ENCODE results near the gene MUC12. TPM values are rescaled to one million over a fixed set of nuclear protein-coding genes. Genes with fewer than 3 reads are reported as not detected.

Gene MUC12
- total and polyA plus RNA-seq, 2 experiments from 2014 or later: 4.0 to 7.3 TPM

GRCh38 chr7:100959894-100960293 lies 9.5 kb upstream of the MUC12 start:
- Histone ChIP-seq H2AFZ (no peak overlapping the region), H3K9me2 (replicated peaks; ENCODE audit: insufficient read depth) (no peaks in the 10 kb centered on the region), H3K79me2 (no peaks in the 10 kb centered on the region), H3K4me1 (ENCODE audit: insufficient read depth) (no peaks in the 10 kb centered on the region), H3K36me3 (replicated peaks; ENCODE audit: insufficient read depth, low read depth) (no peaks in the 10 kb centered on the region), H3K9me3 (ENCODE audit: low read depth) (no peaks in the 10 kb centered on the region), H3K4me3 (no peak overlapping the region), H3K27me3 (peaks cover 46% of the 10 kb centered on the region), H4K20me1 (ENCODE audit: insufficient read depth, poor library complexity, severe bottlenecking) (no peaks in the 10 kb centered on the region), H3K27ac (no peak overlapping the region), H3K4me2 (no peak overlapping the region)
- DNase-seq (ENCODE audit: low spot score): no peak
- 74% methylated on average over 2 of the region's 2 CpGs for WGBS (ENCODE audit: low lambda C conversion rate, missing lambda C conversion rate)
- TF ChIP-seq EZH2phosphoT487 (IDR thresholded peaks at IDR 0.05; ENCODE audit: low read depth, severe bottlenecking, unreplicated experiment): no peak
- TF ChIP-seq CTCF (IDR thresholded peaks at IDR 0.05; ENCODE audit: poor library complexity): no peak
- TF ChIP-seq EZH2 (IDR thresholded peaks at IDR 0.05; ENCODE audit: borderline replicate concordance): no peak

GRCh38 chr7:100962537-100962936 lies 6.8 kb upstream of the MUC12 start:
- H3K9me2 ChIP-seq (replicated peaks; ENCODE audit: insufficient read depth): no peaks in the 10 kb centered on the region
- H3K4me1 ChIP-seq (ENCODE audit: insufficient read depth): peaks cover 9% of the 10 kb centered on the region
- no peak for DNase-seq (ENCODE audit: low spot score)
- 96% methylated on average over 3 of the region's 3 CpGs for WGBS (ENCODE audit: low lambda C conversion rate, missing lambda C conversion rate)
- no peak overlapping the region for H2AFZ ChIP-seq
- no peaks in the 10 kb centered on the region for H3K36me3 ChIP-seq (replicated peaks; ENCODE audit: insufficient read depth, low read depth)
- no peak overlapping the region for H3K4me2 ChIP-seq
- H3K27ac ChIP-seq: no peak overlapping the region
- TF ChIP-seq EZH2 (IDR thresholded peaks at IDR 0.05; ENCODE audit: borderline replicate concordance): no peak
- no peaks in the 10 kb centered on the region for H4K20me1 ChIP-seq (ENCODE audit: insufficient read depth, poor library complexity, severe bottlenecking)
- peaks cover 72% of the 10 kb centered on the region for H3K27me3 ChIP-seq
- no peaks in the 10 kb centered on the region for H3K79me2 ChIP-seq
- no peaks in the 10 kb centered on the region for H3K9me3 ChIP-seq (ENCODE audit: low read depth)
- H3K4me3 ChIP-seq: no peak overlapping the region

- H3K79me2 ChIP-seq: no peaks in the 10 kb centered on the region
- peaks cover 80% of the 10 kb centered on the region for H3K27me3 ChIP-seq
- H3K36me3 ChIP-seq (replicated peaks; ENCODE audit: insufficient read depth, low read depth): no peaks in the 10 kb centered on the region
- DNase-seq (ENCODE audit: low spot score): no peak
- H3K4me2 ChIP-seq: no peak overlapping the region
- H2AFZ ChIP-seq: no peak overlapping the region
- no peaks in the 10 kb centered on the region for H3K9me3 ChIP-seq (ENCODE audit: low read depth)
- no peaks in the 10 kb centered on the region for H4K20me1 ChIP-seq (ENCODE audit: insufficient read depth, poor library complexity, severe bottlenecking)
- TF ChIP-seq EZH2 (IDR thresholded peaks at IDR 0.05; ENCODE audit: borderline replicate concordance) (no peak), CTCF (IDR thresholded peaks at IDR 0.05; ENCODE audit: poor library complexity) (no peak), EZH2phosphoT487 (IDR thresholded peaks at IDR 0.05; ENCODE audit: low read depth, severe bottlenecking, unreplicated experiment) (no peak)
- 76% methylated on average over 12 of the region's 12 CpGs for WGBS (ENCODE audit: low lambda C conversion rate, missing lambda C conversion rate)
- H3K27ac ChIP-seq: no peak overlapping the region
- no peak overlapping the region for H3K4me3 ChIP-seq
- H3K4me1 ChIP-seq (ENCODE audit: insufficient read depth): peaks cover 9% of the 10 kb centered on the region
- no peaks in the 10 kb centered on the region for H3K9me2 ChIP-seq (replicated peaks; ENCODE audit: insufficient read depth)
These were observed 6.0 kb upstream of the MUC12 start for GRCh38 chr7:100963386-100963785.

- peaks cover 9% of the 10 kb centered on the region for H3K4me1 ChIP-seq (ENCODE audit: insufficient read depth)
- no peaks in the 10 kb centered on the region for H3K9me3 ChIP-seq (ENCODE audit: low read depth)
- no peak for TF ChIP-seq CTCF (IDR thresholded peaks at IDR 0.05; ENCODE audit: poor library complexity)
- no peak for TF ChIP-seq EZH2 (IDR thresholded peaks at IDR 0.05; ENCODE audit: borderline replicate concordance)
- no peak for TF ChIP-seq EZH2phosphoT487 (IDR thresholded peaks at IDR 0.05; ENCODE audit: low read depth, severe bottlenecking, unreplicated experiment)
- H3K36me3 ChIP-seq (replicated peaks; ENCODE audit: insufficient read depth, low read depth): no peaks in the 10 kb centered on the region
- H3K4me2 ChIP-seq: no peak overlapping the region
- DNase-seq (ENCODE audit: low spot score): no peak
- H3K27me3 ChIP-seq: peaks cover 85% of the 10 kb centered on the region
- H3K4me3 ChIP-seq: no peak overlapping the region
- 80% methylated on average over 8 of the region's 8 CpGs for WGBS (ENCODE audit: low lambda C conversion rate, missing lambda C conversion rate)
- H3K79me2 ChIP-seq: no peaks in the 10 kb centered on the region
- H3K27ac ChIP-seq: no peak overlapping the region
- no peaks in the 10 kb centered on the region for H4K20me1 ChIP-seq (ENCODE audit: insufficient read depth, poor library complexity, severe bottlenecking)
- H2AFZ ChIP-seq: no peak overlapping the region
- no peaks in the 10 kb centered on the region for H3K9me2 ChIP-seq (replicated peaks; ENCODE audit: insufficient read depth)
These were observed 5.5 kb upstream of the MUC12 start for GRCh38 chr7:100963874-100964273.
